HEK293 (cell line): ENCODE measurements around the gene ZC3H10.
A peak's percentile ranks its signal among the peaks of the same experiment; 100 is the strongest.

Source experiments
- MZF1 ChIP-seq: fragments of 450-650 bp; formaldehyde crosslinking; IDR thresholded peaks from 2 replicates; pipeline ENCODE4 v1.5.1; 2017; ENCODE audit warnings: missing biosample characterization, missing genetic modification characterization, borderline replicate concordance
- ZFP41 ChIP-seq: fragments of 450-650 bp; formaldehyde crosslinking; IDR thresholded peaks from 2 replicates; pipeline ENCODE4 v1.5.1; 2016; ENCODE audit warnings: missing biosample characterization, missing genetic modification characterization, borderline replicate concordance
- ZNF121 ChIP-seq: fragments of 450-650 bp; formaldehyde crosslinking; IDR thresholded peaks from 2 replicates; pipeline ENCODE4 v1.5.1; 2016; ENCODE audit warnings: missing biosample characterization, missing genetic modification characterization
- ZNF140 ChIP-seq: fragments of 450-650 bp; formaldehyde crosslinking; IDR thresholded peaks from 2 replicates; pipeline ENCODE4 v1.5.1; 2016; ENCODE audit warnings: missing biosample characterization, missing genetic modification characterization
- ZNF2 ChIP-seq: fragments of 450-650 bp; formaldehyde crosslinking; IDR thresholded peaks from 2 replicates; pipeline ENCODE4 v1.5.1; 2016; ENCODE audit warnings: missing biosample characterization, missing genetic modification characterization
- ZNF311 ChIP-seq: fragments of 450-650 bp; formaldehyde crosslinking; IDR thresholded peaks from 2 replicates; pipeline ENCODE4 v1.5.1; 2017; ENCODE audit warnings: missing biosample characterization, missing genetic modification characterization, borderline replicate concordance
- ZNF514 ChIP-seq: fragments of 450-650 bp; formaldehyde crosslinking; IDR thresholded peaks from 2 replicates; pipeline ENCODE4 v1.5.1; 2016; ENCODE audit warnings: missing biosample characterization, missing genetic modification characterization
- ZNF701 ChIP-seq: fragments of 450-650 bp; formaldehyde crosslinking; IDR thresholded peaks from 2 replicates; pipeline ENCODE4 v1.5.1; 2016; ENCODE audit warnings: missing biosample characterization, missing genetic modification characterization
- ZNF791 ChIP-seq: fragments of 450-650 bp; formaldehyde crosslinking; IDR thresholded peaks from 2 replicates; pipeline ENCODE4 v1.5.1; 2016; ENCODE audit warnings: missing biosample characterization, missing genetic modification characterization
- TF ChIP-seq, protein P1 (sequence below): fragments of 450-650 bp; formaldehyde crosslinking; IDR thresholded peaks from 2 replicates; pipeline ENCODE4 v1.5.1; 2016; ENCODE audit warnings: missing biosample characterization, missing genetic modification characterization
- TF ChIP-seq, protein P2 (sequence below): fragments of 450-650 bp; formaldehyde crosslinking; IDR thresholded peaks from 2 replicates; pipeline ENCODE4 v1.5.1; 2016; ENCODE audit warnings: missing biosample characterization, missing genetic modification characterization
- TF ChIP-seq, protein P3 (sequence below): fragments of 450-650 bp; formaldehyde crosslinking; IDR thresholded peaks from 2 replicates; pipeline ENCODE4 v1.5.1; 2016; ENCODE audit warnings: missing biosample characterization, missing genetic modification characterization
- TF ChIP-seq, protein P4 (sequence below): fragments of 450-650 bp; formaldehyde crosslinking; IDR thresholded peaks from 2 replicates; pipeline ENCODE4 v1.5.1; 2016; ENCODE audit warnings: missing biosample characterization, missing genetic modification characterization
- TF ChIP-seq, protein P5 (sequence below): fragments of 450-650 bp; formaldehyde crosslinking; IDR thresholded peaks from 2 replicates; pipeline ENCODE4 v1.5.1; 2017; ENCODE audit warnings: missing biosample characterization, mild to moderate bottlenecking, missing genetic modification characterization, moderate library complexity

DNA sequence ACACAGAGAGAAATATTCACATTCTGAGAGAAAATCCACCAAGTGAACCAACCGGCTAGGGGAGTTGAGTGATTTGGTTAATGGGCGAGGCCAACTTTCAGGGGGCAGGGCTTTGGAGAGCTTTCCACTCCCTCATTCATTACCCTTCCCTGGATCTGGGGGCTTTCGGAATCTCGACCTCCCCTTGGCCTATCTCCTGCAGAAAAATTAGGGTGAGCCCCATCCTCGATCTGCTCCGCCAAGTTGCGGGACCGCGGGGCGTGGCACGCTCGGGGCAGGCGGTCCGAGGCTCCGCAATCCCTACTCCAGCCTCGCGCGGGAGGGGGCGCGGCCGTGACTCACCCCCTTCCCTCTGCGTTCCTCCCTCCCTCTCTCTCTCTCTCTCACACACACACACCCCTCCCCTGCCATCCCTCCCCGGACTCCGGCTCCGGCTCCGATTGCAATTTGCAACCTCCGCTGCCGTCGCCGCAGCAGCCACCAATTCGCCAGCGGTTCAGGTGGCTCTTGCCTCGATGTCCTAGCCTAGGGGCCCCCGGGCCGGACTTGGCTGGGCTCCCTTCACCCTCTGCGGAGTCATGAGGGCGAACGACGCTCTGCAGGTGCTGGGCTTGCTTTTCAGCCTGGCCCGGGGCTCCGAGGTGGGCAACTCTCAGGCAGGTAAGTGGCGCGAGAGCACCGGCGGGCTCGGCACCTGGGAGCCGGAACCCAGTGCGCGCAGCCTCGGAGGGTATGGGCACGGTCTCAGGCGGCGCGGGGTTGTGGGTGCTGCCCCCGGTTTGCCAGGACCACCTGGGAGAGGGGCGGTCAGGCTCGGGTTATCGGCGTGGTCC is 38.1 kb upstream of the ZC3H10 start, which contains the start of gene ERBB3:
- TF ChIP-seq, protein P1, sequence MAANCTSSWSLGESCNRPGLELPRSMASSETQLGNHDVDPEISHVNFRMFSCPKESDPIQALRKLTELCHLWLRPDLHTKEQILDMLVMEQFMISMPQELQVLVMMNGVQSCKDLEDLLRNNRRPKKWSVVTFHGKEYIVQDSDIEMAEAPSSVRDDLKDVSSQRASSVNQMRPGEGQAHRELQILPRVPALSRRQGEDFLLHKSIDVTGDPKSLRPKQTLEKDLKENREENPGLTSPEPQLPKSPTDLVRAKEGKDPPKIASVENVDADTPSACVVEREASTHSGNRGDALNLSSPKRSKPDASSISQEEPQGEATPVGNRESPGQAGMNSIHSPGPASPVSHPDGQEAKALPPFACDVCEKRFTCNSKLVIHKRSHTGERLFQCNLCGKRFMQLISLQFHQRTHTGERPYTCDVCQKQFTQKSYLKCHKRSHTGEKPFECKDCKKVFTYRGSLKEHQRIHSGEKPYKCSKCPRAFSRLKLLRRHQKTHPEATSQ (tag by site-specific recombination), result peak; percentile 67; the same call in 1 of the 2 replicates
- TF ChIP-seq, protein P2, sequence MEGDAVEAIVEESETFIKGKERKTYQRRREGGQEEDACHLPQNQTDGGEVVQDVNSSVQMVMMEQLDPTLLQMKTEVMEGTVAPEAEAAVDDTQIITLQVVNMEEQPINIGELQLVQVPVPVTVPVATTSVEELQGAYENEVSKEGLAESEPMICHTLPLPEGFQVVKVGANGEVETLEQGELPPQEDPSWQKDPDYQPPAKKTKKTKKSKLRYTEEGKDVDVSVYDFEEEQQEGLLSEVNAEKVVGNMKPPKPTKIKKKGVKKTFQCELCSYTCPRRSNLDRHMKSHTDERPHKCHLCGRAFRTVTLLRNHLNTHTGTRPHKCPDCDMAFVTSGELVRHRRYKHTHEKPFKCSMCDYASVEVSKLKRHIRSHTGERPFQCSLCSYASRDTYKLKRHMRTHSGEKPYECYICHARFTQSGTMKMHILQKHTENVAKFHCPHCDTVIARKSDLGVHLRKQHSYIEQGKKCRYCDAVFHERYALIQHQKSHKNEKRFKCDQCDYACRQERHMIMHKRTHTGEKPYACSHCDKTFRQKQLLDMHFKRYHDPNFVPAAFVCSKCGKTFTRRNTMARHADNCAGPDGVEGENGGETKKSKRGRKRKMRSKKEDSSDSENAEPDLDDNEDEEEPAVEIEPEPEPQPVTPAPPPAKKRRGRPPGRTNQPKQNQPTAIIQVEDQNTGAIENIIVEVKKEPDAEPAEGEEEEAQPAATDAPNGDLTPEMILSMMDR (tag by site-specific recombination), result peak; percentile 93
- TF ChIP-seq ZNF140 (tag by site-specific recombination), result no peak
- no peak for TF ChIP-seq ZNF514 (tag by site-specific recombination)
- TF ChIP-seq, protein P3, sequence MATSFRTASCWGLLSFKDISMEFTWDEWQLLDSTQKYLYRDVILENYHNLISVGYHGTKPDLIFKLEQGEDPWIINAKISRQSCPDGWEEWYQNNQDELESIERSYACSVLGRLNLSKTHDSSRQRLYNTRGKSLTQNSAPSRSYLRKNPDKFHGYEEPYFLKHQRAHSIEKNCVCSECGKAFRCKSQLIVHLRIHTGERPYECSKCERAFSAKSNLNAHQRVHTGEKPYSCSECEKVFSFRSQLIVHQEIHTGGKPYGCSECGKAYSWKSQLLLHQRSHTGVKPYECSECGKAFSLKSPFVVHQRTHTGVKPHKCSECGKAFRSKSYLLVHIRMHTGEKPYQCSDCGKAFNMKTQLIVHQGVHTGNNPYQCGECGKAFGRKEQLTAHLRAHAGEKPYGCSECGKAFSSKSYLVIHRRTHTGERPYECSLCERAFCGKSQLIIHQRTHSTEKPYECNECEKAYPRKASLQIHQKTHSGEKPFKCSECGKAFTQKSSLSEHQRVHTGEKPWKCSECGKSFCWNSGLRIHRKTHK (tag by site-specific recombination), result no peak
- TF ChIP-seq ZFP41 (tag by site-specific recombination), result no peak
- peak; percentile 83 for TF ChIP-seq ZNF2 (tag by site-specific recombination)
- TF ChIP-seq ZNF701 (tag by site-specific recombination), result 0 out of 2 replicates have a peak, but pooled peaks have one; percentile 33
- peak; percentile 92 for TF ChIP-seq MZF1 (tag by site-specific recombination)
- TF ChIP-seq ZNF121 (tag by site-specific recombination), result no peak
- TF ChIP-seq, protein P4, sequence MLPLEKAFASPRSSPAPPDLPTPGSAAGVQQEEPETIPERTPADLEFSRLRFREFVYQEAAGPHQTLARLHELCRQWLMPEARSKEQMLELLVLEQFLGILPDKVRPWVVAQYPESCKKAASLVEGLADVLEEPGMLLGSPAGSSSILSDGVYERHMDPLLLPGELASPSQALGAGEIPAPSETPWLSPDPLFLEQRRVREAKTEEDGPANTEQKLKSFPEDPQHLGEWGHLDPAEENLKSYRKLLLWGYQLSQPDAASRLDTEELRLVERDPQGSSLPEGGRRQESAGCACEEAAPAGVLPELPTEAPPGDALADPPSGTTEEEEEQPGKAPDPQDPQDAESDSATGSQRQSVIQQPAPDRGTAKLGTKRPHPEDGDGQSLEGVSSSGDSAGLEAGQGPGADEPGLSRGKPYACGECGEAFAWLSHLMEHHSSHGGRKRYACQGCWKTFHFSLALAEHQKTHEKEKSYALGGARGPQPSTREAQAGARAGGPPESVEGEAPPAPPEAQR (tag by site-specific recombination), result 0 out of 2 replicates have a peak, but pooled peaks have one; percentile 68
- no peak for TF ChIP-seq ZNF791 (tag by site-specific recombination)
- TF ChIP-seq ZNF311 (tag by site-specific recombination), result no peak
- TF ChIP-seq, protein P5, sequence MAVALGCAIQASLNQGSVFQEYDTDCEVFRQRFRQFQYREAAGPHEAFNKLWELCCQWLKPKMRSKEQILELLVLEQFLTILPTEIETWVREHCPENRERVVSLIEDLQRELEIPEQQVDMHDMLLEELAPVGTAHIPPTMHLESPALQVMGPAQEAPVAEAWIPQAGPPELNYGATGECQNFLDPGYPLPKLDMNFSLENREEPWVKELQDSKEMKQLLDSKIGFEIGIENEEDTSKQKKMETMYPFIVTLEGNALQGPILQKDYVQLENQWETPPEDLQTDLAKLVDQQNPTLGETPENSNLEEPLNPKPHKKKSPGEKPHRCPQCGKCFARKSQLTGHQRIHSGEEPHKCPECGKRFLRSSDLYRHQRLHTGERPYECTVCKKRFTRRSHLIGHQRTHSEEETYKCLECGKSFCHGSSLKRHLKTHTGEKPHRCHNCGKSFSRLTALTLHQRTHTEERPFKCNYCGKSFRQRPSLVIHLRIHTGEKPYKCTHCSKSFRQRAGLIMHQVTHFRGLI, result no peak; the same call in 1 of the 2 replicates
